Astrocyte (in vitro differentiated cells and primary cell): ENCODE measurements around the gene MEDAG. TPM values are rescaled to one million over a fixed set of nuclear protein-coding genes. Genes with fewer than 3 reads are reported as not detected.

Experiments
- DNase-seq: peaks from one replicate; pipeline ENCODE4 v3.0.0-alpha.2; 2010; ENCODE audit warnings: low read depth
- FAIRE-seq: peaks from 2 replicates; lab custom pipeline; 2011; peaks lifted over from hg19 to GRCh38; lab: Jason Lieb, UNC
- H2AFZ ChIP-seq: 2 replicates; pipeline ENCODE4 v1.6.0; 2012; ENCODE audit warnings: low read depth, low read length, inconsistent platforms
- H3K27ac ChIP-seq: 2 replicates; pipeline ENCODE4 v1.5.1; 2011; ENCODE audit warnings: low read depth, low read length, inconsistent platforms
- H3K27me3 ChIP-seq: 2 replicates; pipeline ENCODE4 v1.6.0; 2011; ENCODE audit warnings: low read length, inconsistent platforms; ENCODE audit not compliant: insufficient read depth
- H3K36me3 ChIP-seq: 2 replicates; pipeline ENCODE4 v1.5.1; 2011; ENCODE audit warnings: low read length, inconsistent platforms; ENCODE audit not compliant: insufficient read depth
- H3K4me1 ChIP-seq: 2 replicates; pipeline ENCODE4 v1.5.1; 2011; ENCODE audit warnings: low read length, inconsistent platforms; ENCODE audit not compliant: insufficient read depth
- H3K4me2 ChIP-seq: 2 replicates; pipeline ENCODE4 v1.6.0; 2012; ENCODE audit warnings: low read length, inconsistent platforms
- H3K4me3 ChIP-seq: 2 replicates; pipeline ENCODE4 v1.5.1; 2011; ENCODE audit warnings: low read depth, mild to moderate bottlenecking, low read length, inconsistent platforms; ENCODE audit not compliant: insufficient read depth
- H3K79me2 ChIP-seq: 2 replicates; pipeline ENCODE4 v1.6.0; 2012; ENCODE audit warnings: mild to moderate bottlenecking, low read length, inconsistent platforms; ENCODE audit not compliant: insufficient read depth
- H3K9ac ChIP-seq: 2 replicates; pipeline ENCODE4 v1.6.0; 2012; ENCODE audit warnings: mild to moderate bottlenecking, low read length, inconsistent platforms
- H3K9me3 ChIP-seq: 2 replicates; pipeline ENCODE4 v1.5.1; 2012; ENCODE audit warnings: low read depth, mild to moderate bottlenecking, low read length, inconsistent platforms; ENCODE audit not compliant: insufficient read depth
- H4K20me1 ChIP-seq: 2 replicates; pipeline ENCODE4 v1.6.0; 2012; ENCODE audit warnings: low read length, inconsistent platforms; ENCODE audit not compliant: insufficient read depth
- H3K27ac Mint-ChIP-seq: one replicate; pipeline ENCODE4 v1.8.0; 2021; ENCODE audit warnings: mild to moderate bottlenecking, mixed read lengths; ENCODE audit not compliant: unreplicated experiment
- H3K27me3 Mint-ChIP-seq: one replicate; pipeline ENCODE4 v1.8.0; 2021; ENCODE audit warnings: low read depth, mixed read lengths; ENCODE audit not compliant: unreplicated experiment
- H3K36me3 Mint-ChIP-seq: one replicate; pipeline ENCODE4 v1.8.0; 2021; ENCODE audit warnings: low read depth, mixed read lengths; ENCODE audit not compliant: unreplicated experiment
- H3K4me1 Mint-ChIP-seq: one replicate; pipeline ENCODE4 v1.8.0; 2021; ENCODE audit warnings: low read depth, mixed read lengths; ENCODE audit not compliant: unreplicated experiment
- H3K4me3 Mint-ChIP-seq: one replicate; pipeline ENCODE4 v1.8.0; 2021; ENCODE audit warnings: mild to moderate bottlenecking, moderate library complexity, mixed read lengths; ENCODE audit not compliant: unreplicated experiment
- H3K9me3 Mint-ChIP-seq: one replicate; pipeline ENCODE4 v1.8.0; 2021; ENCODE audit warnings: mild to moderate bottlenecking, mixed read lengths; ENCODE audit not compliant: unreplicated experiment
- EZH2 ChIP-seq: IDR thresholded peaks from 2 replicates; pipeline ENCODE4 v1.6.1; 2012; ENCODE audit warnings: mild to moderate bottlenecking, low read length, inconsistent platforms; ENCODE audit not compliant: insufficient read depth
- total RNA-seq: library from RNA; stranded (reverse); gene quantifications from 2 replicates; pipeline ENCODE4 v1.2.1, GENCODE V29; 2021
- TF ChIP-seq, protein P1 (sequence below): IDR thresholded peaks from 2 replicates; pipeline ENCODE4 v1.5.1; 2011; ENCODE audit warnings: low read depth, mild to moderate bottlenecking, inconsistent platforms, low read length, moderate library complexity; ENCODE audit not compliant: insufficient read depth

The MEDAG gene
- total RNA-seq, 1 donor from 2014 or later, result 1.5 TPM

DNA sequence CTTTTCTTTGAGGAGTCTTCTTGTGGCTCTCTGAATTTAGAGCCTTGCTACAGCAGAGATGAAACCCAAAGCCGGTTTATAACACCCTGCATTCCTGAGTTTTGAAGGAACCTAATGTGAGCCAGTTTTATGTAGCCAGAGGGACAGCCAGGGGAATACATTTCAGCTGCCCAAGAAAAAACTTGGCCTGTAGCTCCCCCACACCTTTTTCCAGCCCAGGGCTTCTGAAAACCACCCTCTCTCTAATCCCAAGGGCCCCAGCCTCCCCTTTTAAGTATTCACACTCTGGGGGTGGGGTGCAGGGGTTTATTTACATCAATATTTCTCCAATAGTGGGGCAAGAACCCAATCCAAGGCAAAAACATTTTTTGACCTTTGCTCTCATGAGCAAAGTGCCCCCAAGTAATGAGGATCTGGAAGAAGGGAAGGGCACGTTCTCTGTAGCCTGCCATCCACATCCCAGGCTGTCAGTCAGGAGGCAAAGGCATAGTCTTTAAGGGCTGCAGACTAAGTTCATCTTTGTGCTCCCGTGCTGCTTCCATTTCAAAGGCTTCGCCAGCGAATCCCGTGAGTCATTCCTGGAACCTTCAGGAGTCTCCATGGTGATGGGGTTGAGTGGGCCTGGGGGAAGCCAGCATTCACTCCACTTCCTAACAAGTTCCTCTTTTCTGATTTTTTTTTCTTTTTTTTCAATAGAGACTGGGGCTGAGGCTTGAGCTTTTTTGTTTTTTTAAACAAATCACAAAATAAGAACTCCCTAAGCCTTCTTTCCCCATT lies 33.2 kb upstream of the MEDAG start:
- TF ChIP-seq, protein P1, sequence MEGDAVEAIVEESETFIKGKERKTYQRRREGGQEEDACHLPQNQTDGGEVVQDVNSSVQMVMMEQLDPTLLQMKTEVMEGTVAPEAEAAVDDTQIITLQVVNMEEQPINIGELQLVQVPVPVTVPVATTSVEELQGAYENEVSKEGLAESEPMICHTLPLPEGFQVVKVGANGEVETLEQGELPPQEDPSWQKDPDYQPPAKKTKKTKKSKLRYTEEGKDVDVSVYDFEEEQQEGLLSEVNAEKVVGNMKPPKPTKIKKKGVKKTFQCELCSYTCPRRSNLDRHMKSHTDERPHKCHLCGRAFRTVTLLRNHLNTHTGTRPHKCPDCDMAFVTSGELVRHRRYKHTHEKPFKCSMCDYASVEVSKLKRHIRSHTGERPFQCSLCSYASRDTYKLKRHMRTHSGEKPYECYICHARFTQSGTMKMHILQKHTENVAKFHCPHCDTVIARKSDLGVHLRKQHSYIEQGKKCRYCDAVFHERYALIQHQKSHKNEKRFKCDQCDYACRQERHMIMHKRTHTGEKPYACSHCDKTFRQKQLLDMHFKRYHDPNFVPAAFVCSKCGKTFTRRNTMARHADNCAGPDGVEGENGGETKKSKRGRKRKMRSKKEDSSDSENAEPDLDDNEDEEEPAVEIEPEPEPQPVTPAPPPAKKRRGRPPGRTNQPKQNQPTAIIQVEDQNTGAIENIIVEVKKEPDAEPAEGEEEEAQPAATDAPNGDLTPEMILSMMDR, result no peak
- no peak for TF ChIP-seq EZH2
- H3K27ac ChIP-seq, result peak overlapping the region; percentile 100
- DNase-seq (peak; percentile 93), FAIRE-seq (peak; percentile 97)
- H3K9ac ChIP-seq, result peak overlapping the region; percentile 86
- no peaks in the 10 kb centered on the region for H3K27me3 ChIP-seq
- no peaks in the 10 kb centered on the region for H3K36me3 Mint-ChIP-seq
- no peaks in the 10 kb centered on the region for H4K20me1 ChIP-seq
- no peaks in the 10 kb centered on the region for H3K36me3 ChIP-seq
- H3K27me3 Mint-ChIP-seq, result no peaks in the 10 kb centered on the region
- H3K9me3 Mint-ChIP-seq, result no peaks in the 10 kb centered on the region
- peak overlapping the region; percentile 91 for H3K27ac Mint-ChIP-seq
- H3K9me3 ChIP-seq, result no peaks in the 10 kb centered on the region
- peak overlapping the region; percentile 3 for H2AFZ ChIP-seq
- H3K4me2 ChIP-seq, result peak overlapping the region; percentile 74
- H3K4me3 ChIP-seq, result no peak overlapping the region
- H3K4me3 Mint-ChIP-seq, result peak overlapping the region; percentile 64
- H3K4me1 Mint-ChIP-seq, result peaks cover 61% of the 10 kb centered on the region
- peaks cover 59% of the 10 kb centered on the region for H3K4me1 ChIP-seq
- H3K79me2 ChIP-seq, result peaks cover 4% of the 10 kb centered on the region

DNA sequence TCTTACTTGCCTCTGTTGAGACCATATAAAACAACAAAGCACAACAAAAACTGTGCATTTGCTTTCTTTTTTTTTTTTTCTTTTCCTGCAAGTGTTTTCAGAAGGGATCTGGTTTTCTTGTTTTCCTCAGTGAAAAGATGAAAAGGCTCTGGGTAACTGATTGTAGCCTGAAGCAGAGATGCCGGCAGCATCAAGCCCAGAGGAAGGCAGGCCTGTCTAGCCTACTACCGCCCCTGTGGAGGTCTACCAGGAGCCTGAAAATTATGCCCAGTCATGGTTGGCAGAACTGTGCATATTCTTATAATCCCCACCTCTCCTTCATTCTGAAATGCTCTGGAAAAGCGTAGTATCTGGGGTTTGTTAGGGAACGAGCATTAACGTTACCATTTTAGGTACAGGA lies 32.6 kb upstream of the MEDAG start:
- H3K4me3 ChIP-seq, result no peak overlapping the region
- H3K9me3 ChIP-seq, result no peaks in the 10 kb centered on the region
- peak overlapping the region; percentile 100 for H3K27ac ChIP-seq
- H3K4me1 Mint-ChIP-seq, result peaks cover 62% of the 10 kb centered on the region
- H3K36me3 ChIP-seq, result no peaks in the 10 kb centered on the region
- H3K4me1 ChIP-seq, result peaks cover 59% of the 10 kb centered on the region
- TF ChIP-seq EZH2, result no peak
- TF ChIP-seq, protein P1, result no peak
- no peak for FAIRE-seq
- DNase-seq, result no peak
- H3K9me3 Mint-ChIP-seq, result no peaks in the 10 kb centered on the region
- no peaks in the 10 kb centered on the region for H3K36me3 Mint-ChIP-seq
- peak overlapping the region; percentile 44 for H2AFZ ChIP-seq
- H3K9ac ChIP-seq, result peak overlapping the region; percentile 86
- H3K4me2 ChIP-seq, result peak overlapping the region; percentile 74
- peaks cover 4% of the 10 kb centered on the region for H3K79me2 ChIP-seq
- no peaks in the 10 kb centered on the region for H3K27me3 ChIP-seq
- H3K27me3 Mint-ChIP-seq, result no peaks in the 10 kb centered on the region
- H3K27ac Mint-ChIP-seq, result peak overlapping the region; percentile 91
- H4K20me1 ChIP-seq, result no peaks in the 10 kb centered on the region
- H3K4me3 Mint-ChIP-seq, result no peak overlapping the region

DNA sequence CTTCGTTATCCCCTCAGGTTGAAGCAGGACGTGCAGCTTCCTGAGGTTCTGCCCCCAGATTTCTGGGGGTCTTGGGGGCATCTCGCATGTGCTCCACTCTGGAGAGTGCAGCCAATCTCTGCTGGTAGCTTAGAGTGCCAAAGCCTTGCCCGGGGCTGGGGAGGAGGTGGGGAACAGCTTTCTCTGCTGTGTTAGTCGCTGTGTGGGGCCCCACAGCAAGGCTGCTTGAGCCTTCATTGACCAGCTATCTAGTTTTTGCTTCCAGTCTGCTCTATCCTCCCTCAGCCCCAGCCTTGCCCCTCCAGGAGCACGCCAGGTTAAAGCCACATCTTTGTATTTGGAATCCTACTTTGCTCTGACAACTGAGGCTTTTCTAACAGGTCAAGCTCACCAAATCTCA lies 32.0 kb upstream of the MEDAG start:
- no peaks in the 10 kb centered on the region for H3K36me3 ChIP-seq
- peaks cover 4% of the 10 kb centered on the region for H3K79me2 ChIP-seq
- peak overlapping the region; percentile 85 for H3K27ac Mint-ChIP-seq
- H3K4me1 ChIP-seq, result peaks cover 55% of the 10 kb centered on the region
- peaks cover 2% of the 10 kb centered on the region for H3K36me3 Mint-ChIP-seq
- H3K4me3 Mint-ChIP-seq, result peak overlapping the region; percentile 57
- H3K27ac ChIP-seq, result peak overlapping the region; percentile 100
- H4K20me1 ChIP-seq, result no peaks in the 10 kb centered on the region
- no peak overlapping the region for H3K4me2 ChIP-seq
- H3K9ac ChIP-seq, result peak overlapping the region; percentile 86
- FAIRE-seq (no peak), DNase-seq (no peak)
- TF ChIP-seq EZH2, result no peak
- TF ChIP-seq, protein P1, result no peak
- H3K4me1 Mint-ChIP-seq, result peaks cover 60% of the 10 kb centered on the region
- H3K27me3 ChIP-seq, result no peaks in the 10 kb centered on the region
- H2AFZ ChIP-seq, result peak overlapping the region; percentile 38
- H3K27me3 Mint-ChIP-seq, result no peaks in the 10 kb centered on the region
- no peak overlapping the region for H3K4me3 ChIP-seq
- H3K9me3 Mint-ChIP-seq, result no peaks in the 10 kb centered on the region
- H3K9me3 ChIP-seq, result no peaks in the 10 kb centered on the region
